Keratinocyte (primary cell): ENCODE data around the gene DNAH10. TPM values are rescaled to one million over a fixed set of nuclear protein-coding genes. Genes with fewer than 3 reads are reported as not detected.

Experiments used
- DNase-seq: peaks from one replicate; pipeline ENCODE4 v3.0.0-alpha.2; 2011; ENCODE audit warnings: low read depth, missing footprints, low spot score
- FAIRE-seq: peaks from 2 replicates; lab custom pipeline; 2011; peaks lifted over from hg19 to GRCh38; lab: Jason Lieb, UNC
- H2AFZ ChIP-seq: 2 replicates; pipeline ENCODE4 v1.6.0; 2012; ENCODE audit warnings: low read length, control low read depth, inconsistent platforms; ENCODE audit not compliant: control insufficient read depth
- H3K27ac ChIP-seq: 2 replicates; pipeline ENCODE4 v1.5.1; 2011; ENCODE audit warnings: low read length; ENCODE audit not compliant: control insufficient read depth, insufficient read depth
- H3K27me3 ChIP-seq: 3 replicates; pipeline ENCODE4 v1.6.0; 2011; ENCODE audit warnings: low read length; ENCODE audit not compliant: control insufficient read depth, insufficient read depth; ENCODE audit errors: extremely low read depth
- H3K36me3 ChIP-seq, 2 experiments: 2 replicates in 1 of 2; 3 replicates in 1 of 2; pipeline ENCODE4 v1.5.1; 2011; ENCODE audit warnings: low read length in 2 of 2, mild to moderate bottlenecking in 1 of 2; ENCODE audit not compliant: control insufficient read depth in 2 of 2, insufficient read depth in 2 of 2; ENCODE audit errors: extremely low read depth in 1 of 2
- H3K4me1 ChIP-seq: 3 replicates; pipeline ENCODE4 v1.5.1; 2011; ENCODE audit warnings: low read length; ENCODE audit not compliant: control insufficient read depth, insufficient read depth; ENCODE audit errors: extremely low read depth
- H3K4me2 ChIP-seq: 3 replicates; pipeline ENCODE4 v1.6.0; 2011; ENCODE audit warnings: low read depth, low read length; ENCODE audit not compliant: control insufficient read depth, insufficient read depth; ENCODE audit errors: extremely low read depth
- H3K4me3 ChIP-seq, 3 experiments: fragments of 200-600 bp in 1 of 3; sonication (generic) in 1 of 3; 2 replicates in 2 of 3; 3 replicates in 1 of 3; pipeline ENCODE4 v1.5.1; 2011 to 2016; ENCODE audit warnings: low read length in 3 of 3, mild to moderate bottlenecking in 3 of 3, control low read depth in 2 of 3, inconsistent platforms in 1 of 3, low read depth in 1 of 3, mixed read lengths in 1 of 3, mixed run types in 1 of 3, moderate library complexity in 1 of 3; ENCODE audit not compliant: control insufficient read depth in 2 of 3, insufficient read depth in 2 of 3; ENCODE audit errors: extremely low read depth in 1 of 3
- H3K79me2 ChIP-seq: 2 replicates; pipeline ENCODE4 v1.6.0; 2012; ENCODE audit warnings: low read length; ENCODE audit not compliant: control insufficient read depth, insufficient read depth
- H3K9ac ChIP-seq: 3 replicates; pipeline ENCODE4 v1.6.0; 2011; ENCODE audit warnings: low read length; ENCODE audit not compliant: control insufficient read depth, insufficient read depth; ENCODE audit errors: extremely low read depth
- H3K9me1 ChIP-seq: 3 replicates; pipeline ENCODE4 v1.6.0; 2011; ENCODE audit warnings: low read length; ENCODE audit not compliant: control insufficient read depth, insufficient read depth; ENCODE audit errors: extremely low read depth
- H3K9me3 ChIP-seq: 2 replicates; pipeline ENCODE4 v1.5.1; 2012; ENCODE audit warnings: low read depth, low read length; ENCODE audit not compliant: control insufficient read depth
- H4K20me1 ChIP-seq: 3 replicates; pipeline ENCODE4 v1.6.0; 2011; ENCODE audit warnings: low read length; ENCODE audit not compliant: control insufficient read depth, insufficient read depth; ENCODE audit errors: extremely low read depth
- CTCF ChIP-seq, 3 experiments: IDR thresholded peaks in 1 of 3; conservative IDR thresholded peaks in 1 of 3; optimal IDR thresholded peaks in 1 of 3; 2 replicates in 2 of 3; 3 replicates in 1 of 3; pipeline versions ENCODE3 to v1.5.1; 2011; ENCODE audit warnings: low read length in 3 of 3, mild to moderate bottlenecking in 3 of 3, moderate library complexity in 2 of 3, control low read depth in 1 of 3, inconsistent platforms in 1 of 3; ENCODE audit not compliant: insufficient read depth in 2 of 3; ENCODE audit errors: extremely low read depth in 1 of 3
- EZH2 ChIP-seq: IDR thresholded peaks from one replicate; pipeline ENCODE4 v1.6.1; 2012; ENCODE audit warnings: inconsistent platforms, mild to moderate bottlenecking, low read length, moderate library complexity
- dilution Hi-C: fragments of 300-500 bp; cut with MboI; formaldehyde crosslinking; loops from one replicate; pipeline ENCODE4 v1.7.0; 2020; ENCODE audit warnings: low sequenced_read_pairs; ENCODE audit not compliant: extremely low pct_ligation_motif_present
- polyA plus RNA-seq, 5 experiments: library from polyadenylated mRNA; depleted of rRNA in 3 of 5; stranded (reverse) in 3 of 5; stranded (forward) in 1 of 5; unstranded in 1 of 5; fragments of >200 nt; gene quantifications; 1 replicate in 1 of 5; 2 replicates in 3 of 5; 3 replicates in 1 of 5; pipeline versions ENCODE4 v1.2.1 to v1.2.3, GENCODE V29; 2011 to 2012; ENCODE audit warnings: missing spikeins in 2 of 5, low read depth in 1 of 5, low replicate concordance in 1 of 5

DNAH10 gene
- polyA plus RNA-seq, 1 donor (not counting 4 experiments of a cell fraction or from before 2014, with no cell fraction given): 0.08 TPM

- TF ChIP-seq CTCF (optimal IDR thresholded peaks at IDR 0.05 in 1 of 3, IDR thresholded peaks at IDR 0.05 in 1 of 3, conservative IDR thresholded peaks at IDR 0.05 in 1 of 3; ENCODE audit: extremely low read depth in 1 of 3, insufficient read depth in 2 of 3, low read length in 3 of 3): no peak
- TF ChIP-seq EZH2: no peak
- Histone ChIP-seq H3K36me3 (no peaks in the 10 kb centered on the region), H3K79me2 (no peaks in the 10 kb centered on the region), H2AFZ (no peak overlapping the region), H3K27me3 (peaks cover 9% of the 10 kb centered on the region), H3K9me3 (no peaks in the 10 kb centered on the region), H3K27ac (no peak overlapping the region), H3K4me2 (no peak overlapping the region), H4K20me1 (no peaks in the 10 kb centered on the region), H3K4me1 (no peaks in the 10 kb centered on the region), H3K9me1 (no peaks in the 10 kb centered on the region), H3K4me3 (no peak overlapping the region), H3K9ac (no peak overlapping the region)
- dilution Hi-C loops: no loop called here
- FAIRE-seq (no peak), DNase-seq (no peak)
These were observed 161.8 kb downstream of the DNAH10 start for GRCh38 chr12:123923927-123924326.

GRCh38 chr12:123924539-123924938 lies 162.4 kb downstream of the DNAH10 start:
- H3K4me1 ChIP-seq: no peaks in the 10 kb centered on the region
- no peaks in the 10 kb centered on the region for H3K36me3 ChIP-seq
- no peak for FAIRE-seq
- TF ChIP-seq EZH2 (no peak), CTCF (optimal IDR thresholded peaks at IDR 0.05 in 1 of 3, IDR thresholded peaks at IDR 0.05 in 1 of 3, conservative IDR thresholded peaks at IDR 0.05 in 1 of 3; ENCODE audit: extremely low read depth in 1 of 3, insufficient read depth in 2 of 3, low read length in 3 of 3) (no peak)
- H3K4me3 ChIP-seq: no peak overlapping the region
- H3K9me3 ChIP-seq: no peaks in the 10 kb centered on the region
- H4K20me1 ChIP-seq: no peaks in the 10 kb centered on the region
- H3K79me2 ChIP-seq: no peaks in the 10 kb centered on the region
- DNase-seq: no peak
- H3K27ac ChIP-seq: no peak overlapping the region
- dilution Hi-C loops: no loop called here
- H3K4me2 ChIP-seq: no peak overlapping the region
- H2AFZ ChIP-seq: no peak overlapping the region
- H3K9ac ChIP-seq: no peak overlapping the region
- H3K27me3 ChIP-seq: peaks cover 9% of the 10 kb centered on the region
- H3K9me1 ChIP-seq: no peaks in the 10 kb centered on the region
